ENCODE results near the gene ARL3. TPM values are rescaled to one million over a fixed set of nuclear protein-coding genes. Genes with fewer than 3 reads are reported as not detected.

The ARL3 gene
- total RNA-seq, 1 donor from 2014 or later, result 14.1 TPM

GRCh38 chr10:102660888-102661657 is 53.1 kb downstream of the ARL3 start:
- peak; percentile 76 for ATAC-seq (ENCODE audit: poor library complexity)
- intact Hi-C loops (cut with DNase I), result no loop called here
- peak; percentile 83 for DNase-seq

- ATAC-seq (ENCODE audit: poor library complexity), result no peak
- intact Hi-C loops (cut with DNase I), result no loop called here
Observed at GRCh38 chr10:102658802-102659201, 55.4 kb downstream of the ARL3 start.

GRCh38 chr10:102657984-102658724 is 56.0 kb downstream of the ARL3 start:
- intact Hi-C loops (cut with DNase I), result no loop called here
- DNase-seq, result no peak
- ATAC-seq (ENCODE audit: poor library complexity), result no peak

More at GRCh38 chr10:102658802-102659201, 55.4 kb downstream of the ARL3 start:
- DNase-seq, result no peak

DNA sequence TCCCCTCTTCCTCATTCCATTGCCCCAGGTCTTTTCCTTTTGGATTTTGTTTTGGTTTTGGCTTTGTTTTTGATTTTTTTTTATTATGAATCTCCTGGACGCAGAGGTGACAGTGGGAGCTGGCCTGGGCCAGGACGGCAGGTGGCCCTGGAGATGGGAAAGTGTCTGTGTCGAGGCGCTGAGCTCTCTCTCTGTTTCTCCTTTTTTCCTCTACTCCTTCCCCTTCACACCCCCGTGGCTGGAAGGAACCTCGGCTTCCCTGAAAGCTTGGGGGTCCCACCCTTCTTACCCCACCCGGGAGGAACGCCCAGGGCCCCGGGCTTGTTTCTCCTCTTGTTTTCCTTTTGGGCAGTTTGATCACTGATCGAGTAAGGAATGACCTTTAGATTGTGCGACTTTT is 56.7 kb downstream of the ARL3 start:
- DNase-seq (peak; percentile 17), ATAC-seq (ENCODE audit: poor library complexity) (no peak)
- intact Hi-C loops (cut with DNase I), result no loop called here

DNA sequence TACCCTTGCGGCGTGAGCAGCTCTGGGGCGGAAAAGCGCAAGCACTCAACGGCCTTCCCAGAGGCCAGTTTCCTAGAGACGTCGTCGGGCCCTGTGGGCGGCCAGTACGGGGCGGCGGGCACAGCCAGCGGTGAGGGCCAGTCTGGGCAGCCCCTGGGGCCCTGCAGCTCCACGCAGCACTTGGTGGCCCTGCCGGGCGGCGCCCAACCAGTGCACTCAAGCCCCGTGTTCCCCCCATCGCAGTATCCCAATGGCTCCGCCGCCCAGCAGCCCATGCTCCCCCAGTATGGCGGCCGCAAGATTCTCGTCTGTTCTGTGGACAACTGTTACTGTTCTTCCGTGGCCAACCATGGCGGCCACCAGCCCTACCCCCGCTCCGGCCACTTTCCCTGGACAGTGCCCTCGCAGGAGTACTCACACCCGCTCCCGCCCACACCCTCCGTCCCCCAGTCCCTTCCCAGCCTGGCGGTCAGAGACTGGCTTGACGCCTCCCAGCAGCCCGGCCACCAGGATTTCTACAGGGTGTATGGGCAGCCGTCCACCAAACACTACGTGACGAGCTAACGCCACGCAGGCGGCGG is 57.3 kb downstream of the ARL3 start:
- ATAC-seq (ENCODE audit: poor library complexity) (no peak), DNase-seq (peak; percentile 37)
- intact Hi-C loops (cut with DNase I), result no loop called here

DNA sequence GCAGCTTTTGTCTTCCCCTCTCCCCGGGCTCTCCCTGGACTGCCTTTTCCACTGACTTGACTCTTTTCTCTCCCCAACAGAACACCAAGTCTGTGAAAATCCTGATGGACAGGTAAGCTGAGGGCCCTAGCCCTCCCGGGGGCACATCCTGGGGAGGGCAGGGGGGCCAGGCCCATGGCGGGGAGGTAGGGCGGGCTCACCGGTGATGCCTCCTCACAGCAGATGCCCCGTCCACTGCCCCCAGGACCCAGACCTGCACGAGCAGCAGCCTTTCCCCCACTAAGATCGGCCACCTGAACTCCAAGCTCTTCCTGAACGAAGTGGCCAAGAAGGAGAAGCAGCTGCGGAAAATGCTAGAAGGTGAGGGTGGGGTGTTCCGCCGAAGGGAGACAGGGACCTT is 58.2 kb downstream of the ARL3 start:
- intact Hi-C loops (cut with DNase I), result no loop called here
- ATAC-seq (ENCODE audit: poor library complexity) (no peak), DNase-seq (peak; percentile 26)

DNA sequence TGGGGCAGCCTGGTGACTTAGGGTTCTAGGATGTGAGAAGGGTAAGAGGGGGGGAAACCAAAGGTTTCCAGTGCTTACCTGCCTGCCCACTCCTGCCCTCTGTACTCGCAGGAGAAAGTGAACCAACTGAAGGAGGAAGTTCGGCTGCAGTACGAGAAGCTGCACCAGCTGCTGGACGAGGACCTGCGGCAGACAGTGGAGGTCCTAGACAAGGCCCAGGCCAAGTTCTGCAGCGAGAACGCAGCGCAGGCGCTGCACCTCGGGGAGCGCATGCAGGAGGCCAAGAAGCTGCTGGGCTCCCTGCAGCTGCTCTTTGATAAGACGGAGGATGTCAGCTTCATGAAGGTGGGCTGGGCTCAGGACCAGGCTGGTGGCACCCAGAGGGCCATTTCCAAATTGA is 59.2 kb downstream of the ARL3 start:
- DNase-seq, result peak; percentile 17
- intact Hi-C loops (cut with DNase I), result no loop called here
- no peak for ATAC-seq (ENCODE audit: poor library complexity)

DNA sequence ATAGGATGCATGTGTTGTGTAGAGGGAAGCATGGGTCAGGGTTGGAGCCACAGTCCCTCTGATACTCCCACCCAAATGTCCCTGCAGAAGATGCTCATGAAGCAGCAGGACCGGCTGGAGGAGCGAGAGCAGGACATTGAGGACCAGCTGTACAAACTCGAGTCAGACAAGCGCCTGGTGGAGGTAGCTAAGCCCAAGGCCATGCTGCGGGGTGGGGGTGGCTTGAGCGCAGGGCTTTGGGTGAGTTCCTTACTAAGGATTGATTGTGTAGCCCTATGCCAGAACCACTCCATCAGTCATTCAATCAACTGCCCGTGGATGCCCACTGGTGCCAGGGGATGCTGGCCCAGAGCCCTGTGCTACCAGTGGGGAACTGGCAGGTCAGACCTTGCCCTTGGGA is 59.6 kb downstream of the ARL3 start:
- ATAC-seq (ENCODE audit: poor library complexity) (no peak), DNase-seq (peak; percentile 33)
- intact Hi-C loops (cut with DNase I), result no loop called here

- no peak for DNase-seq
- intact Hi-C loops (cut with DNase I), result no loop called here
- ATAC-seq (ENCODE audit: poor library complexity), result no peak
Observed at GRCh38 chr10:102653060-102653459, 61.1 kb downstream of the ARL3 start.

- ATAC-seq (ENCODE audit: poor library complexity) (no peak), DNase-seq (peak; percentile 37)
- intact Hi-C loops (cut with DNase I), result no loop called here
Observed at GRCh38 chr10:102652170-102652916, 61.9 kb downstream of the ARL3 start.

GRCh38 chr10:102651455-102652169 is 62.6 kb downstream of the ARL3 start:
- intact Hi-C loops (cut with DNase I), result no loop called here
- ATAC-seq (ENCODE audit: poor library complexity) (no peak), DNase-seq (peak; percentile 32)

DNA sequence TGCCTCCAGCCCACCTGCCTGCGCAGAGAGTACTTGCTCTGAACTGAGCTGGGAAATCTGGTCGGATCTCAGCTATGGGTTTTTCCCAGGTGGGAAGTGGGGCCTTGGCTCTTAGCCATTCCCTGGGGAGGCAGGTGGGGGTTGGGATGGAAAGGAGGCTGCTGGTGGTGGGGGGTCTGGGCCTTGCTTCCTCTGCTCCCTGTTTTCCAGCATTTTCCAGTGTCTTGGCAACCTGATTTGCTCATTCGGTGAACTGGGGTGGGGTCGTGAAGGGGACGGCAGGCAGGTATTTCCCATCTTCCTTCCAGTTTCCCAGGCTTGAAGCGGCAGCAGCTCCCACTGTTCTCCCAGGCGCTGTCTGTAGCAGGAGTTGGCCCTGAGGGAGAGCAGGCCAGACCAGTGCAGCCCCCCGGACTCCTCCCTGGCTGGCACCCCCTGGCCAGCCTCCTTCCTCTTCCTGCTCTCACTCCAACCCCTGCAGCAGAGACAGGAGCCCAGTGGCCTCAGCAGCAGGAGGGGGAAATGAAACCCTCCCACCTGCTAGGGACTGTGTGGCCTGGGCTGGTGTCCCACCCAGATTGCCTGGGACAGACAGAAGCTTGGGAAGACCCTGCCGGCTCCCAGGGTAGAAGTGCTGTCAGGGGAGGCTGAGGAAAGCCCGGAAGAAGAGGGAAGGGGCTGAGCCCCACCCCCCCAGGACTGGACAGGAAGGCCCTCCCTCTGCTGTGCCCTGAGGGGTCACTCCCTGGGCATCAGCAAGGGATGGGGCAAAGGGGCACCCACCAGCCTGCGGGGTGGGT is 63.3 kb downstream of the ARL3 start:
- DNase-seq (no peak), ATAC-seq (ENCODE audit: poor library complexity) (no peak)
- intact Hi-C loops (cut with DNase I), result no loop called here

DNA sequence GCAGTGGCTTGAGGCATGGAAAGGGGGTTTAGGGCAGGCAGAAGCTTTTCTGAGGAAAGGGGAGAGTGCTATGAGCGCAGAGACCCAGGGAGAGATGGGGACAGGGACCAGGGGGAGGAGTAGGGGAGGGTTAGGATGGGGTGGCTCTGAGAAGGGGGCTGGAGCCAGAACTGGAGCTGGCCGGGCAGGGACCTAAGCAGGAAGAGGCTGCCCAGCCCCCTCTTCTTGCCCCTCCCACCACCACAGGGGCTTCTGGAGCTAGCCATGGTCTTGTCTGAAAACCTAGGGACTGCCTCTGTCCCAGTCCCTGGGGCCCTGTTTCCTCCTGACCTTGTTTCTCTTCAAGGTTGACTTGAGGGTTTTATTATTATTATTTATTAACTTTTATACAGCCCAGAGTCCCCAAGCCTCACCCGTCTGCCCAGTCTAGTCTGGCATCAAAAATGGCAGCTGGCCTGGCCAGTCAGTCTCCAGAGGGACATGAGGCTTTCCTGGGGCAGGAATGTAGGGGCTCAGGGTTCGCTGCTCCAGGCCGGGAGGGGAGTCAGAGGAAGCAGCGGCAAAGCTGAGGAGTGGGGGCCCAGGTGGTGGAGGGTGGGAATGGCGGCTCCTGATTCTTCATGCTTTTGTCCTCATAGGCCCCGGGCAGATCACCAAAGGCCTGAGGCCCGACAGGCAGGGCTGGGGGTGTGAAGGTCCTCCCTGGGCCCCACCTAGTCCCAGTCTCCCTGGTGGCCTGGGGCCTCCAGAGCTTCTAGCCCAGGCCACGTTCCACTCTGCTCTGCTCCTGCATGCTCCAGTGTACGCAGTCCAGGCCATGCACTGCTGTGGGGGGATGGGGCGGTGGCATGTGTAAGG is 64.2 kb downstream of the ARL3 start:
- no peak for DNase-seq
- intact Hi-C loops (cut with DNase I), result no loop called here
- no peak for ATAC-seq (ENCODE audit: poor library complexity)

GRCh38 chr10:102648889-102649796 is 65.1 kb downstream of the ARL3 start:
- no peak for ATAC-seq (ENCODE audit: poor library complexity)
- peak; percentile 66 for DNase-seq
- intact Hi-C loops (cut with DNase I), result no loop called here

DNA sequence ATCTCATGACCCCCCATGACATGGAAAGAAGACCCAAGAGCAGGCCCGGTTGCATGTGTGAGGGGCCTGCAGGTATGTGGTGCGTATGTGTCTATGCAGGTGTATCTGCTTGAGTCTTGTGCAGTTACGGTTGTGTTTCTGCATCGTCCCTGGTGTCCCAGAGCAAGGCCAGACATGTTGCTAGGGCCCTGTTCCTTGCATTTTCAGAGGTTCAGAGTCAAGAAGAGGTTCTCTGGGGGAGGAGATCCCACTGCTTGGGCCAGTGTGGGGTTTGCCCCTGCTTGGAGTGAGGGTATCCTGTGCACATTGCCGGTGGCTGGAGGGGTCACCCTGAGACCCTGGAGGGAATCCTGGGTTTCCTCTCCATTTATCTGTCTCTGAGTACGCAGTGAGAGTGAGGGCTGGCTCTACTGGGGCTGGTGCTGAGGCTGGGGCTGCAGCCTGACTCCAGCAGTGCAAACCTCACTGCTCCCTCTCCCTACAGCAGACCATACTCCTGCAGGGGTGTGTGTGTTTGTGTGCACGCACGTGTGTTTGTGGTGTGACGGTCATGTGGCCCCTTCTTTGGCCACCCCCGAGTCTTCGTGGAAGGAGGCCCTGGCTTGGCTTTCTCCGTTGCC is 65.8 kb downstream of the ARL3 start:
- DNase-seq, result no peak
- intact Hi-C loops (cut with DNase I), result no loop called here
- ATAC-seq (ENCODE audit: poor library complexity), result no peak

All from Right ventricle myocardium superior (tissue), 1 donor.